Thyroid gland (tissue), 4 donors: ENCODE measurements around the gene TOMM40.

Source experiments
- CTCF ChIP-seq, 6 experiments: fragments of 200-600 bp in 3 of 6; fragments of 450-650 bp in 3 of 6; sonication (generic) in 3 of 6; IDR thresholded peaks; one replicate each; pipeline ENCODE4 v1.5.1; 2016 to 2019; ENCODE audit warnings: antibody characterized with exemption in 6 of 6, mild to moderate bottlenecking in 2 of 6, inconsistent platforms in 1 of 6, moderate library complexity in 1 of 6
- POLR2A ChIP-seq, 2 donors: fragments of 450-650 bp; IDR thresholded peaks; one replicate each; pipeline ENCODE4 v1.6.1; 2017; ENCODE audit warnings: antibody characterized with exemption in 2 of 2, mild to moderate bottlenecking in 2 of 2, moderate library complexity in 1 of 2

GRCh38 chr19:44930088-44930487, 39.0 kb downstream of the TOMM40 start:
- TF ChIP-seq POLR2A (IDR thresholded peaks at IDR 0.05), result no peak
- no peak for TF ChIP-seq CTCF (IDR thresholded peaks at IDR 0.05)
